Natural killer cell (primary cell): ENCODE data around the gene PANK4. TPM values are rescaled to one million over a fixed set of nuclear protein-coding genes. Genes with fewer than 3 reads are reported as not detected.

Experiments used
- ATAC-seq, 3 donors: fragments of 150-1000 bp in 2 of 3; fragments of 200-7000 bp in 1 of 3; cut with Tn5 transposase; 1 replicate in 1 of 3; 2 replicates in 2 of 3; pipeline ENCODE4 v1.10.0; 2021; ENCODE audit warnings: mild to moderate bottlenecking in 2 of 3, moderate library complexity in 2 of 3
- DNase-seq, 2 donors: peaks; one replicate each; pipeline versions ENCODE4 v3.0.0 to v3.0.0-alpha.2; 2013 to 2021; ENCODE audit warnings: mixed read lengths in 1 of 2
- H3K27ac ChIP-seq: one replicate; pipeline ENCODE4 v1.5.1; 2013; ENCODE audit warnings: mild to moderate bottlenecking, low read length
- H3K27me3 ChIP-seq: one replicate; pipeline ENCODE4 v1.6.1; 2013; ENCODE audit warnings: low read length; ENCODE audit not compliant: control insufficient read depth, insufficient read depth
- H3K36me3 ChIP-seq: one replicate; pipeline ENCODE4 v1.6.1; 2013; ENCODE audit warnings: low read length; ENCODE audit not compliant: control insufficient read depth, insufficient read depth
- H3K4me1 ChIP-seq: one replicate; pipeline ENCODE4 v1.6.1; 2013; ENCODE audit warnings: low read length; ENCODE audit not compliant: control insufficient read depth, insufficient read depth
- H3K4me3 ChIP-seq: one replicate; pipeline ENCODE4 v1.5.1; 2013; ENCODE audit warnings: low read length
- H3K9me3 ChIP-seq: one replicate; pipeline ENCODE4 v1.6.1; 2013; ENCODE audit warnings: low read length; ENCODE audit not compliant: control insufficient read depth, insufficient read depth
- H3K27ac Mint-ChIP-seq, 2 donors: one replicate each; pipeline ENCODE4 v1.8.0; 2022; ENCODE audit warnings: mild to moderate bottlenecking in 2 of 2, mixed read lengths in 2 of 2, moderate library complexity in 1 of 2
- H3K27me3 Mint-ChIP-seq, 2 donors: one replicate each; pipeline ENCODE4 v1.8.0; 2022; ENCODE audit warnings: low read depth in 2 of 2, mixed read lengths in 2 of 2
- H3K36me3 Mint-ChIP-seq: one replicate; pipeline ENCODE4 v1.8.0; 2022; ENCODE audit warnings: mixed read lengths
- H3K4me1 Mint-ChIP-seq, 2 donors: one replicate each; pipeline ENCODE4 v1.8.0; 2022; ENCODE audit warnings: mixed read lengths in 2 of 2
- H3K4me3 Mint-ChIP-seq: one replicate; pipeline ENCODE4 v1.8.0; 2022; ENCODE audit warnings: mild to moderate bottlenecking, moderate library complexity, mixed read lengths
- H3K9me3 Mint-ChIP-seq, 2 donors: one replicate each; pipeline ENCODE4 v1.8.0; 2022; ENCODE audit warnings: mixed read lengths in 2 of 2
- WGBS: methylation state at CpG from one replicate; pipeline ENCODE4 v1.1.7; 2013; ENCODE audit warnings: missing lambda C conversion rate; ENCODE audit not compliant: insufficient coverage; 5-methylcytosine and 5-hydroxymethylcytosine counted together
- intact Hi-C: fragments of 100-400 bp; cut with micrococcal nuclease; formaldehyde crosslinking; loops from one replicate; pipeline ENCODE4 v1.14.2; 2022
- total RNA-seq, 4 donors: library from RNA; stranded (reverse); fragments of 120-200 nt in 1 of 4; gene quantifications; one replicate each; pipeline versions ENCODE4 v1.2.3 to v1.2.4, GENCODE V29; 2013 to 2022
- TF ChIP-seq, protein P1 (sequence below): fragments of 200-600 bp; IDR thresholded peaks from one replicate; pipeline ENCODE4 v1.8.0; 2022; ENCODE audit warnings: antibody characterized with exemption

PANK4 gene
- total RNA-seq, 3 donors from 2014 or later (not counting 1 experiment from before 2014, with no cell fraction given) = 48.2 to 75.7 (median 61.8) TPM

DNA sequence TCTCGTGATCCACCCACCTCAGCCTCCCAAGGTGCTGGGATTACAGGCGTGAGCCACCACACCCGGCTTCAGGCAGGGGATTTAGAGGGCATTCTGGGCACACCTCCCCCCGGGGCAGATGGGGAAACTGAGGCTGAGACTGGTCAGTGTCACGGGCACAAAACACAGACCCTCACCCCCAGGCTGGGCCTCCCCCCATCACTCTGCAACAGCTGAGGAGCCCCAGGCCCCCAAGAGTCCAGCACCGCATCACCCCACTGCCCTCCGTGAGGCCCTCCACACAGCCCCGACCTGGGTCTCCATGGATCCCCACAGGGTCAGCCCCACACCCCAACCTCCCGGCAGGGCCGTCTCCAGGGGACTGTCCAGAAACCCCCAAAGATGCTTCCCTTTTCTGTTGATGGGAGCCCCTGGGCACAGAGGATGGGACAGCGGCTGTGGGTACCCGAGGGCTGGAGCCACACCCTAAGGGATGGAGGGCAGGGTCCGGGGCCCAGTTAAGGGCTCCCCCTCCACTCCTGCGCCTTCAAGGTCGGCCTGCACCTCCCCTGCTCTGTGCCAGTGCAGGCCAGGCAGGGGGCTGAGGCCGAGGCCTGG is 40.8 kb upstream of the PANK4 start:
- H3K27ac Mint-ChIP-seq = no peak overlapping the region
- Histone ChIP-seq H3K9me3 (no peaks in the 10 kb centered on the region), H3K4me1 (no peaks in the 10 kb centered on the region), H3K4me3 (no peak overlapping the region), H3K27ac (no peak overlapping the region), H3K36me3 (peaks cover 15% of the 10 kb centered on the region), H3K27me3 (no peaks in the 10 kb centered on the region)
- H3K36me3 Mint-ChIP-seq = no peaks in the 10 kb centered on the region
- H3K4me1 Mint-ChIP-seq = peaks cover 0 to 8% of the 10 kb centered on the region in 2 donors
- TF ChIP-seq, protein P1, sequence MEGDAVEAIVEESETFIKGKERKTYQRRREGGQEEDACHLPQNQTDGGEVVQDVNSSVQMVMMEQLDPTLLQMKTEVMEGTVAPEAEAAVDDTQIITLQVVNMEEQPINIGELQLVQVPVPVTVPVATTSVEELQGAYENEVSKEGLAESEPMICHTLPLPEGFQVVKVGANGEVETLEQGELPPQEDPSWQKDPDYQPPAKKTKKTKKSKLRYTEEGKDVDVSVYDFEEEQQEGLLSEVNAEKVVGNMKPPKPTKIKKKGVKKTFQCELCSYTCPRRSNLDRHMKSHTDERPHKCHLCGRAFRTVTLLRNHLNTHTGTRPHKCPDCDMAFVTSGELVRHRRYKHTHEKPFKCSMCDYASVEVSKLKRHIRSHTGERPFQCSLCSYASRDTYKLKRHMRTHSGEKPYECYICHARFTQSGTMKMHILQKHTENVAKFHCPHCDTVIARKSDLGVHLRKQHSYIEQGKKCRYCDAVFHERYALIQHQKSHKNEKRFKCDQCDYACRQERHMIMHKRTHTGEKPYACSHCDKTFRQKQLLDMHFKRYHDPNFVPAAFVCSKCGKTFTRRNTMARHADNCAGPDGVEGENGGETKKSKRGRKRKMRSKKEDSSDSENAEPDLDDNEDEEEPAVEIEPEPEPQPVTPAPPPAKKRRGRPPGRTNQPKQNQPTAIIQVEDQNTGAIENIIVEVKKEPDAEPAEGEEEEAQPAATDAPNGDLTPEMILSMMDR = no peak
- H3K4me3 Mint-ChIP-seq = no peak overlapping the region
- 94% methylated on average over 15 of the region's 16 CpGs for WGBS
- ATAC-seq (no peak), DNase-seq (no peak)
- no peaks in the 10 kb centered on the region for H3K27me3 Mint-ChIP-seq
- intact Hi-C loops = no loop called here
- H3K9me3 Mint-ChIP-seq = no peaks in the 10 kb centered on the region

DNA sequence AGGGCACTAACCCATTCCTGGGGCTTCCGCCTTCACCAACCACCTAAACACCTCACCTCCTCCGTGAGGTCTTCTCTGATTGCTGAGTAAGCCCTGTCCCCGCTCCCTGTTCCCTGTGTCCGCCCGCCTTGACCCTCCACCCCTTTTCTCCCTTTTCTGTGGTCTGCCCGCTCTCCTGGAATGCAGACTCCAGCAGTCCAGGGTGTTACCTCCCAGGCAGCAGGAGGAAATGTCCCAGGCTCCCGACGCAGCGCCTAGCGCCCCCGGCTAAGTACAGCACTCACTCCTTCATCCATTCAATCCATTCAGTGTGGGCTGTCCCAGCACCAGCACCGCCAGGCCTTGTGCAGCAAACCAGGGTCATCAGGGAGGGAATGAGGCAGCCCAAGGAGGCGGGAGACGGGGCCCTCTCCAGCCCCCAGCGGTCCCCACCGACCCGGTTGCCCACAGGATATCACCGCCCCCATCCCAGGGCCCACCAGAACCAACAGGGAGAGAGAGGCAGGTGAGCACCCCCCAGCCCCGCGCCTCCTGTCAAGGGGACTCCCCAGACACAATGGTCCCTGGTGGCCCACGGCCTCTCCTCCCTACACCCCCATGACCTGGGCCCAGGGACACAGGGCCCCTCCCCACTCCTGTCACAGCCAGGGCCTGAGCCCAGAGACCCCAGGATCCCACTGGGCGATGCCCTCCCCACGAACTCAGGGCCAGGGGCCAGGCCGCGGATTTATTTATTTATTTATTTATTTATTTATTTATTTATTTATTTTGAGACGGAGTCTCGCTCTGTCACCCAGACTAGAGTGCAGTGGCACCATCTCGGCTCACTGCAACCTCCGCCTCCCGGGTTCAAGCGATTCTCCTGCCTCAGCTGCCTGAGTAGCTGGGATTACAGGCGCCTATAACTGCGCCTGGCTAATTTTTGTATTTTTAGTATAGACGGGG is 40.0 kb upstream of the PANK4 start:
- Mint-ChIP-seq H3K27me3 (no peaks in the 10 kb centered on the region), H3K36me3 (no peaks in the 10 kb centered on the region), H3K4me3 (no peak overlapping the region), H3K4me1 (peaks cover 0 to 10% of the 10 kb centered on the region in 2 donors), H3K9me3 (no peaks in the 10 kb centered on the region), H3K27ac (no peak overlapping the region)
- Histone ChIP-seq H3K4me1 (no peaks in the 10 kb centered on the region), H3K4me3 (no peak overlapping the region), H3K36me3 (peaks cover 23% of the 10 kb centered on the region), H3K27me3 (no peaks in the 10 kb centered on the region), H3K27ac (no peak overlapping the region), H3K9me3 (no peaks in the 10 kb centered on the region)
- WGBS = 83% methylated on average over 30 of the region's 34 CpGs
- TF ChIP-seq, protein P1 = no peak
- intact Hi-C loops = no loop called here
- no peak for ATAC-seq
- no peak for DNase-seq

DNA sequence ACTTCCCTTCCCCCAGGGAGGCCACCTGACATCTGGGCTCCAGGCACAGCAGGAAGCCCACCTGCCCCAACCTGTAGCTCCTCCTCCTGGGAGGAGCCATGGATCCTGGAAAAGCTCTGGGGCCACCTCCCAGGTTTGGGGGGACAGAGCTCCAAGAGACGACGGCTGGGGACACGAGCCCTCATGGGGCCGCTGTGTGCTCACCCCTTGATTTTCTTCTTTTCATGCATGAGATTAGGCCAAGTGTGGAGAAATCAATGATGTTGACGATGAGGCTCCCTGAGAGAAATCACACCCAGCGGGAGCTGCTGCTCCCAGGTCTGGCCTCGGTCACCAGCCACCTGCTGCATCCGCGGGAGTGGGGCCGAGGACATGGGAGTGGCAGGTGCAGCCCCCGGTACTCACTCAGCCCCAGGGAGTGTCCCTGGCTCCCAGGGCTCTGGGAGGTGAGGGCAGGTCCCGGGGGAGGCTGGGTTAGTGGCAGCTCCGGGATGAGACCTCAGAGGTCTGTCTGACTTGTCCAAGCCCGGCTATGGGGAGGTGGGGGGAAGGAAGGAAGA is 38.5 kb upstream of the PANK4 start:
- H3K36me3 ChIP-seq = peaks cover 35% of the 10 kb centered on the region
- Mint-ChIP-seq H3K36me3 (no peaks in the 10 kb centered on the region), H3K4me3 (no peak overlapping the region), H3K4me1 (peaks cover 0 to 17% of the 10 kb centered on the region in 2 donors), H3K9me3 (no peaks in the 10 kb centered on the region), H3K27me3 (no peaks in the 10 kb centered on the region), H3K27ac (peak overlapping the region in 1 of 2 donors; percentile 52)
- H3K27ac ChIP-seq = no peak overlapping the region
- no peak overlapping the region for H3K4me3 ChIP-seq
- DNase-seq = no peak
- intact Hi-C loops = no loop called here
- H3K27me3 ChIP-seq = no peaks in the 10 kb centered on the region
- no peak for ATAC-seq
- peaks cover 3% of the 10 kb centered on the region for H3K4me1 ChIP-seq
- TF ChIP-seq, protein P1 = no peak
- H3K9me3 ChIP-seq = no peaks in the 10 kb centered on the region
- 71% methylated on average over 14 of the region's 14 CpGs for WGBS
